ENCODE results near the gene CCDC148.

DNA sequence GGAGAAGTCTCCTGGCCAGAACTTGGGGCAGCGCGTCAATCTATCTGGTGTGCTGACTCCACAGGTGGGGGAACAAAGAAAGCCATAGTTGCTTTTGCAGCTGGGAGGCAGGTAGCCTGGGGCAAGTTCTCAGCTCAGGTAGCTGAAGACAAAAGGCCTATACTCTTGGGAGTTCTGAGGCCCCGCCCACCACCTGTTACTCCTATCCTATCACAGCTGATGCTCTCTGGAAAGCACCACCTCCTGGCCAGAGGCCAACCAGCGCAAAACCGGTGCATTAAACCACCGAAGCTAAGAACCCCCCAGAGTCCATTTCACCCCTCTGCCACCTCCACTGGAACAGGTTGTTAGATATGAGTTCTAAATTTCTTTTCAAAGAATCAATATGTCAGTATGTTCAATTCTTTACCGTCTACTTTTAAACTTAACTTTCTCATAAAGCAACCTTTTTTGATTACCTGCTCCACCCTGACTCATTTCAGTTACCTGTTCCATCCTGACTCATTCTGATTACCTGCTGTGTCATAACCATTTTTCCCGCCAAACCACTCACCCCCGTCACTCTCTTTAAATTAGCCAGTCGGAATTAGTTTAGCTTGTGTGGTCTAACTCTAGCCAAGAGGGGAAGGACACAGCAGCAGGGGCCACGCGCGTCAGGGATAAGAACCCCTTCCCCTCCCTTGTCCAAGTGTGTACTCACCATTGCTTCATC is 311.5 kb downstream of the CCDC148 start:
- TF ChIP-seq ZSCAN20 (CRISPR knock-in tag; IDR thresholded peaks at IDR 0.05) (no peak), CEBPB (IDR thresholded peaks at IDR 0.05) (no peak)
- TF ChIP-seq, protein P1, sequence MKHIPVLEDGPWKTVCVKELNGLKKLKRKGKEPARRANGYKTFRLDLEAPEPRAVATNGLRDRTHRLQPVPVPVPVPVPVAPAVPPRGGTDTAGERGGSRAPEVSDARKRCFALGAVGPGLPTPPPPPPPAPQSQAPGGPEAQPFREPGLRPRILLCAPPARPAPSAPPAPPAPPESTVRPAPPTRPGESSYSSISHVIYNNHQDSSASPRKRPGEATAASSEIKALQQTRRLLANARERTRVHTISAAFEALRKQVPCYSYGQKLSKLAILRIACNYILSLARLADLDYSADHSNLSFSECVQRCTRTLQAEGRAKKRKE (CRISPR knock-in tag; IDR thresholded peaks at IDR 0.05; ENCODE audit: low read depth), result no peak
